WTC11 (cell line): Measurements from ENCODE around the gene NFATC1. TPM values are rescaled to one million over a fixed set of nuclear protein-coding genes. Genes with fewer than 3 reads are reported as not detected.

ENCODE experiments used
- ATAC-seq: fragments of 200-7000 bp; cut with Tn5 transposase; 2 replicates; pipeline ENCODE4 v1.10.0; 2021; ENCODE audit warnings: mild to moderate bottlenecking, moderate library complexity
- CTCF ChIA-PET: fragments of 300-600 bp; sonication (Branson Sonifier 250); formaldehyde crosslinking; loops from one replicate; lab custom pipeline; 2021; ENCODE audit warnings: antibody characterized with exemption; lab: Charles Lee
- POLR2A ChIA-PET: fragments of 350-600 bp; sonication (Branson Sonifier 250); formaldehyde crosslinking; loops from one replicate; lab custom pipeline; 2021; ENCODE audit warnings: antibody characterized with exemption; lab: Charles Lee
- DNase-seq: peaks from one replicate; pipeline ENCODE4 v3.0.0; 2021; ENCODE audit warnings: low spot score
- H3K27ac Mint-ChIP-seq: 2 replicates; pipeline ENCODE4 v1.8.0; 2021; ENCODE audit warnings: mixed read lengths
- H3K27me3 Mint-ChIP-seq: 2 replicates; pipeline ENCODE4 v1.8.0; 2021; ENCODE audit warnings: low read depth, mild to moderate bottlenecking, moderate library complexity, mixed read lengths
- H3K36me3 Mint-ChIP-seq: 2 replicates; pipeline ENCODE4 v1.8.0; 2021; ENCODE audit warnings: mixed read lengths
- H3K4me1 Mint-ChIP-seq: 2 replicates; pipeline ENCODE4 v1.8.0; 2022; ENCODE audit warnings: mixed read lengths
- H3K4me3 Mint-ChIP-seq: 2 replicates; pipeline ENCODE4 v1.8.0; 2021; ENCODE audit warnings: mild to moderate bottlenecking, moderate library complexity, mixed read lengths
- H3K9me3 Mint-ChIP-seq: 2 replicates; pipeline ENCODE4 v1.8.0; 2021; ENCODE audit warnings: mixed read lengths
- ESRRA ChIP-seq: sonication (generic); formaldehyde crosslinking; IDR thresholded peaks from 2 replicates; pipeline ENCODE4 v1.8.1; 2022; ENCODE audit warnings: mild to moderate bottlenecking, missing genetic modification reagents, borderline replicate concordance
- JUN ChIP-seq: sonication (generic); formaldehyde crosslinking; IDR thresholded peaks from 2 replicates; pipeline ENCODE4 v1.8.0; 2023; ENCODE audit warnings: mild to moderate bottlenecking, missing genetic modification reagents
- KAT7 ChIP-seq: sonication (generic); formaldehyde crosslinking; IDR thresholded peaks from 2 replicates; pipeline ENCODE4 v1.8.1; 2023; ENCODE audit warnings: missing genetic modification reagents, mild to moderate bottlenecking, borderline replicate concordance
- NFE2L1 ChIP-seq: sonication (generic); formaldehyde crosslinking; IDR thresholded peaks from 2 replicates; pipeline ENCODE4 v1.8.1; 2023; ENCODE audit warnings: missing genetic modification reagents
- NFYB ChIP-seq: sonication (generic); formaldehyde crosslinking; conservative IDR thresholded peaks from 2 replicates; pipeline ENCODE4 v1.8.0; 2022; ENCODE audit warnings: low read depth, missing genetic modification reagents
- RELA ChIP-seq: sonication (generic); formaldehyde crosslinking; IDR thresholded peaks from 2 replicates; pipeline ENCODE4 v1.8.1; 2022; ENCODE audit warnings: missing genetic modification reagents, mild to moderate bottlenecking, borderline replicate concordance
- SMAD3 ChIP-seq: sonication (generic); formaldehyde crosslinking; IDR thresholded peaks from 2 replicates; pipeline ENCODE4 v1.8.0; 2022; ENCODE audit warnings: missing genetic modification reagents, mild to moderate bottlenecking, borderline replicate concordance
- SOX15 ChIP-seq: fragments of 250-450 bp; sonication (Bioruptor Pico); IDR thresholded peaks from 2 replicates; pipeline ENCODE4 v1.9.0; 2021; ENCODE audit warnings: mild to moderate bottlenecking
- ZBTB21 ChIP-seq: sonication (generic); formaldehyde crosslinking; IDR thresholded peaks from 2 replicates; pipeline ENCODE4 v1.8.1; 2023; ENCODE audit warnings: mild to moderate bottlenecking, missing genetic modification reagents, borderline replicate concordance
- ZNF263 ChIP-seq: sonication (generic); formaldehyde crosslinking; IDR thresholded peaks from 2 replicates; pipeline ENCODE4 v1.8.1; 2022; ENCODE audit warnings: low read depth, mild to moderate bottlenecking, moderate library complexity, missing genetic modification reagents
- ZNF317 ChIP-seq: sonication (generic); formaldehyde crosslinking; IDR thresholded peaks from 2 replicates; pipeline ENCODE4 v1.8.1; 2023; ENCODE audit warnings: low read depth, mild to moderate bottlenecking, moderate library complexity, missing genetic modification reagents, borderline replicate concordance
- ZNF416 ChIP-seq: fragments of 250-450 bp; sonication (Bioruptor Pico); IDR thresholded peaks from 2 replicates; pipeline ENCODE4 v1.9.0; 2021; ENCODE audit warnings: mild to moderate bottlenecking, inconsistent platforms
- total RNA-seq: library from RNA; stranded (reverse); gene quantifications from 3 replicates; pipeline ENCODE4 v1.2.3, GENCODE V29; 2021
- TF ChIP-seq, protein P1 (sequence below): sonication (generic); formaldehyde crosslinking; IDR thresholded peaks from 2 replicates; pipeline ENCODE4 v1.8.1; 2022; ENCODE audit warnings: missing genetic modification reagents, borderline replicate concordance
- TF ChIP-seq, protein P2 (sequence below): sonication (generic); formaldehyde crosslinking; IDR thresholded peaks from 2 replicates; pipeline ENCODE4 v1.8.0; 2022; ENCODE audit warnings: missing genetic modification reagents
- TF ChIP-seq, protein P3 (sequence below): sonication (generic); formaldehyde crosslinking; IDR thresholded peaks from 2 replicates; pipeline ENCODE4 v1.8.1; 2023; ENCODE audit warnings: mild to moderate bottlenecking, missing genetic modification reagents
- TF ChIP-seq, protein P4 (sequence below): fragments of 250-450 bp; sonication (Bioruptor Pico); IDR thresholded peaks from 2 replicates; pipeline ENCODE4 v1.9.0; 2021; ENCODE audit warnings: mild to moderate bottlenecking

NFATC1 gene
- total RNA-seq, 1 experiment from 2014 or later: 20.2 TPM

DNA sequence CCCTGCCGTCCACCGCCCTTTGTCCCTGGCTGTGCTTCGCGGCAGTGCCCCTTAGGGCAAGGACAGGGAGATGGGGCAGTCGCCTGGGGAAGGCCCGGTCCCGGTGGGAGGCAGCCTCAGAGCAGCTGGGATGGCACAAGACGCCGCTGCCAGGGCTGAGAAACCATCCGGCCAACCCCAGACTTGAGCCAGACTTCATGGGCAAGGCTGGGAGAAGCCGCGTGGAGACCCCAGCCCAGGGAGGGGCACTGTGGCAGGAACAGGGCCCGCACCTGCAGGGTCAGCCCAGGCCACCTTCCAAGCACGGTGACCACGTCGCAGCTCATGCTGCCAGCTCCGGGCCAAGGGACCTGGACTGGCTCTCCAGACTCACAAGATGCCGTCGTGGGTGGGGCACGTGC is 84.0 kb downstream of the NFATC1 start:
- Mint-ChIP-seq H3K9me3 (no peaks in the 10 kb centered on the region), H3K27ac (no peak overlapping the region), H3K4me1 (no peaks in the 10 kb centered on the region), H3K27me3 (no peaks in the 10 kb centered on the region), H3K4me3 (no peak overlapping the region), H3K36me3 (no peaks in the 10 kb centered on the region)
- DNase-seq (no peak), ATAC-seq (no peak)
- POLR2A ChIA-PET: no interaction called here
- TF ChIP-seq SMAD3 (CRISPR knock-in tag) (no peak), SOX15 (CRISPR knock-in tag) (no peak), ZNF317 (CRISPR knock-in tag) (no peak), ZNF416 (CRISPR knock-in tag) (no peak), NFYB (CRISPR knock-in tag) (no peak), ZNF263 (no peak), JUN (CRISPR knock-in tag) (no peak), NFE2L1 (CRISPR knock-in tag) (no peak), RELA (CRISPR knock-in tag) (no peak), KAT7 (no peak), ZBTB21 (no peak), ESRRA (CRISPR knock-in tag) (no peak)
- TF ChIP-seq, protein P1, sequence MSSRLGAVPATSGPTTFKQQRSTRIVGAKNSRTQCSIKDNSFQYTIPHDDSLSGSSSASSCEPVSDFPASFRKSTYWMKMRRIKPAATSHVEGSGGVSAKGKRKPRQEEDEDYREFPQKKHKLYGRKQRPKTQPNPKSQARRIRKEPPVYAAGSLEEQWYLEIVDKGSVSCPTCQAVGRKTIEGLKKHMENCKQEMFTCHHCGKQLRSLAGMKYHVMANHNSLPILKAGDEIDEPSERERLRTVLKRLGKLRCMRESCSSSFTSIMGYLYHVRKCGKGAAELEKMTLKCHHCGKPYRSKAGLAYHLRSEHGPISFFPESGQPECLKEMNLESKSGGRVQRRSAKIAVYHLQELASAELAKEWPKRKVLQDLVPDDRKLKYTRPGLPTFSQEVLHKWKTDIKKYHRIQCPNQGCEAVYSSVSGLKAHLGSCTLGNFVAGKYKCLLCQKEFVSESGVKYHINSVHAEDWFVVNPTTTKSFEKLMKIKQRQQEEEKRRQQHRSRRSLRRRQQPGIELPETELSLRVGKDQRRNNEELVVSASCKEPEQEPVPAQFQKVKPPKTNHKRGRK (CRISPR knock-in tag): no peak
- TF ChIP-seq, protein P2, sequence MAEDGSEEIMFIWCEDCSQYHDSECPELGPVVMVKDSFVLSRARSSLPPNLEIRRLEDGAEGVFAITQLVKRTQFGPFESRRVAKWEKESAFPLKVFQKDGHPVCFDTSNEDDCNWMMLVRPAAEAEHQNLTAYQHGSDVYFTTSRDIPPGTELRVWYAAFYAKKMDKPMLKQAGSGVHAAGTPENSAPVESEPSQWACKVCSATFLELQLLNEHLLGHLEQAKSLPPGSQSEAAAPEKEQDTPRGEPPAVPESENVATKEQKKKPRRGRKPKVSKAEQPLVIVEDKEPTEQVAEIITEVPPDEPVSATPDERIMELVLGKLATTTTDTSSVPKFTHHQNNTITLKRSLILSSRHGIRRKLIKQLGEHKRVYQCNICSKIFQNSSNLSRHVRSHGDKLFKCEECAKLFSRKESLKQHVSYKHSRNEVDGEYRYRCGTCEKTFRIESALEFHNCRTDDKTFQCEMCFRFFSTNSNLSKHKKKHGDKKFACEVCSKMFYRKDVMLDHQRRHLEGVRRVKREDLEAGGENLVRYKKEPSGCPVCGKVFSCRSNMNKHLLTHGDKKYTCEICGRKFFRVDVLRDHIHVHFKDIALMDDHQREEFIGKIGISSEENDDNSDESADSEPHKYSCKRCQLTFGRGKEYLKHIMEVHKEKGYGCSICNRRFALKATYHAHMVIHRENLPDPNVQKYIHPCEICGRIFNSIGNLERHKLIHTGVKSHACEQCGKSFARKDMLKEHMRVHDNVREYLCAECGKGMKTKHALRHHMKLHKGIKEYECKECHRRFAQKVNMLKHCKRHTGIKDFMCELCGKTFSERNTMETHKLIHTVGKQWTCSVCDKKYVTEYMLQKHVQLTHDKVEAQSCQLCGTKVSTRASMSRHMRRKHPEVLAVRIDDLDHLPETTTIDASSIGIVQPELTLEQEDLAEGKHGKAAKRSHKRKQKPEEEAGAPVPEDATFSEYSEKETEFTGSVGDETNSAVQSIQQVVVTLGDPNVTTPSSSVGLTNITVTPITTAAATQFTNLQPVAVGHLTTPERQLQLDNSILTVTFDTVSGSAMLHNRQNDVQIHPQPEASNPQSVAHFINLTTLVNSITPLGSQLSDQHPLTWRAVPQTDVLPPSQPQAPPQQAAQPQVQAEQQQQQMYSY: no peak
- TF ChIP-seq, protein P3, sequence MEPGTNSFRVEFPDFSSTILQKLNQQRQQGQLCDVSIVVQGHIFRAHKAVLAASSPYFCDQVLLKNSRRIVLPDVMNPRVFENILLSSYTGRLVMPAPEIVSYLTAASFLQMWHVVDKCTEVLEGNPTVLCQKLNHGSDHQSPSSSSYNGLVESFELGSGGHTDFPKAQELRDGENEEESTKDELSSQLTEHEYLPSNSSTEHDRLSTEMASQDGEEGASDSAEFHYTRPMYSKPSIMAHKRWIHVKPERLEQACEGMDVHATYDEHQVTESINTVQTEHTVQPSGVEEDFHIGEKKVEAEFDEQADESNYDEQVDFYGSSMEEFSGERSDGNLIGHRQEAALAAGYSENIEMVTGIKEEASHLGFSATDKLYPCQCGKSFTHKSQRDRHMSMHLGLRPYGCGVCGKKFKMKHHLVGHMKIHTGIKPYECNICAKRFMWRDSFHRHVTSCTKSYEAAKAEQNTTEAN (CRISPR knock-in tag): no peak
- TF ChIP-seq, protein P4, sequence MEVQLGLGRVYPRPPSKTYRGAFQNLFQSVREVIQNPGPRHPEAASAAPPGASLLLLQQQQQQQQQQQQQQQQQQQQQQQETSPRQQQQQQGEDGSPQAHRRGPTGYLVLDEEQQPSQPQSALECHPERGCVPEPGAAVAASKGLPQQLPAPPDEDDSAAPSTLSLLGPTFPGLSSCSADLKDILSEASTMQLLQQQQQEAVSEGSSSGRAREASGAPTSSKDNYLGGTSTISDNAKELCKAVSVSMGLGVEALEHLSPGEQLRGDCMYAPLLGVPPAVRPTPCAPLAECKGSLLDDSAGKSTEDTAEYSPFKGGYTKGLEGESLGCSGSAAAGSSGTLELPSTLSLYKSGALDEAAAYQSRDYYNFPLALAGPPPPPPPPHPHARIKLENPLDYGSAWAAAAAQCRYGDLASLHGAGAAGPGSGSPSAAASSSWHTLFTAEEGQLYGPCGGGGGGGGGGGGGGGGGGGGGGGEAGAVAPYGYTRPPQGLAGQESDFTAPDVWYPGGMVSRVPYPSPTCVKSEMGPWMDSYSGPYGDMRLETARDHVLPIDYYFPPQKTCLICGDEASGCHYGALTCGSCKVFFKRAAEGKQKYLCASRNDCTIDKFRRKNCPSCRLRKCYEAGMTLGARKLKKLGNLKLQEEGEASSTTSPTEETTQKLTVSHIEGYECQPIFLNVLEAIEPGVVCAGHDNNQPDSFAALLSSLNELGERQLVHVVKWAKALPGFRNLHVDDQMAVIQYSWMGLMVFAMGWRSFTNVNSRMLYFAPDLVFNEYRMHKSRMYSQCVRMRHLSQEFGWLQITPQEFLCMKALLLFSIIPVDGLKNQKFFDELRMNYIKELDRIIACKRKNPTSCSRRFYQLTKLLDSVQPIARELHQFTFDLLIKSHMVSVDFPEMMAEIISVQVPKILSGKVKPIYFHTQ: no peak
- CTCF ChIA-PET: interaction anchor here (1.6 kb wide), 1 partner anchor 101 kb away, joined by 3 read pairs; no protein-coding TSS in a partner anchor
